Subcutaneous abdominal adipose tissue (tissue), 5 donors: Measurements from ENCODE around the gene ZNF582.

ENCODE experiments used
- H3K27ac ChIP-seq: one replicate; pipeline ENCODE4 v1.7.0; 2013; ENCODE audit warnings: low read depth, mild to moderate bottlenecking, inconsistent platforms, low read length, moderate library complexity
- H3K27me3 ChIP-seq, 5 donors: one replicate each; pipeline ENCODE4 v1.7.0; 2013; ENCODE audit warnings: low read length in 5 of 5, inconsistent platforms in 1 of 5; ENCODE audit not compliant: control insufficient read depth in 5 of 5, insufficient read depth in 4 of 5
- H3K36me3 ChIP-seq, 5 donors: one replicate each; pipeline ENCODE4 v1.7.0; 2013; ENCODE audit warnings: low read length in 5 of 5; ENCODE audit not compliant: control insufficient read depth in 5 of 5, insufficient read depth in 5 of 5
- H3K4me1 ChIP-seq, 5 donors: one replicate each; pipeline ENCODE4 v1.7.0; 2013; ENCODE audit warnings: low read length in 5 of 5, mild to moderate bottlenecking in 3 of 5, moderate library complexity in 1 of 5; ENCODE audit not compliant: control insufficient read depth in 5 of 5, insufficient read depth in 5 of 5
- H3K4me3 ChIP-seq, 5 donors: one replicate each; pipeline ENCODE4 v1.7.0; 2013; ENCODE audit warnings: low read length in 5 of 5, low read depth in 1 of 5
- H3K9ac ChIP-seq, 5 donors: one replicate each; pipeline ENCODE4 v1.7.0; 2013; ENCODE audit warnings: low read length in 5 of 5, mild to moderate bottlenecking in 4 of 5, moderate library complexity in 3 of 5
- H3K9me3 ChIP-seq, 5 donors: one replicate each; pipeline ENCODE4 v1.7.0; 2013; ENCODE audit warnings: low read length in 5 of 5; ENCODE audit not compliant: control insufficient read depth in 5 of 5
- donor health status: healthy.
- donor health status: healthy.
- donor health status: healthy.
- donor health status: healthy.
- donor health status: healthy.

ZNF582 gene

GRCh38 chr19:56333506-56333905 is 59.8 kb downstream of the ZNF582 start:
- Histone ChIP-seq H3K27me3 (no peaks in the 10 kb centered on the region), H3K36me3 (no peaks in the 10 kb centered on the region), H3K9ac (no peak overlapping the region), H3K27ac (no peak overlapping the region), H3K4me3 (no peak overlapping the region), H3K9me3 (peaks cover 0 to 4% (median 0%) of the 10 kb centered on the region in 5 donors), H3K4me1 (no peaks in the 10 kb centered on the region)
